MM.1S (cell line): Measurements from ENCODE around the gene SSBP1.

Experiments used
- DNase-seq: peaks from one replicate; pipeline ENCODE4 v3.0.0-alpha.2; 2015
- H2AFZ ChIP-seq: fragments of 300-600 bp; sonication (generic); 2 replicates; pipeline ENCODE4 v1.6.0; 2016; ENCODE audit warnings: antibody characterized with exemption, low read length
- H3F3A ChIP-seq: fragments of 300-600 bp; sonication (generic); 2 replicates; pipeline ENCODE4 v1.6.1; 2016; ENCODE audit warnings: mild to moderate bottlenecking, antibody characterized with exemption, low read length, moderate library complexity, mixed read lengths; ENCODE audit not compliant: insufficient read depth
- H3K27ac ChIP-seq: fragments of 300-600 bp; sonication (generic); 2 replicates; pipeline ENCODE4 v1.5.1; 2016; ENCODE audit warnings: mild to moderate bottlenecking, low read length
- H3K27me3 ChIP-seq: fragments of 300-600 bp; sonication (generic); replicated peaks from 2 replicates; pipeline ENCODE4 v1.6.0; 2016; ENCODE audit warnings: low read length; ENCODE audit not compliant: insufficient read depth
- H3K36me3 ChIP-seq: fragments of 300-600 bp; sonication (generic); replicated peaks from 2 replicates; pipeline ENCODE4 v1.6.1; 2016; ENCODE audit warnings: mild to moderate bottlenecking, low read length, mixed read lengths; ENCODE audit not compliant: insufficient read depth
- H3K4me1 ChIP-seq: fragments of 300-600 bp; sonication (generic); 2 replicates; pipeline ENCODE4 v1.6.1; 2016; ENCODE audit warnings: low read length, mixed read lengths
- H3K4me2 ChIP-seq: fragments of 300-600 bp; sonication (generic); 2 replicates; pipeline ENCODE4 v1.6.0; 2016; ENCODE audit warnings: low read depth, low read length
- H3K4me3 ChIP-seq: fragments of 300-600 bp; sonication (generic); 2 replicates; pipeline ENCODE4 v1.5.1; 2016; ENCODE audit warnings: low read length, mixed read lengths
- H3K79me2 ChIP-seq: fragments of 300-600 bp; sonication (generic); 2 replicates; pipeline ENCODE4 v1.6.1; 2016; ENCODE audit warnings: mixed run types, low read length, mixed read lengths
- H3K9ac ChIP-seq: fragments of 300-600 bp; sonication (generic); 2 replicates; pipeline ENCODE4 v1.6.1; 2016; ENCODE audit warnings: low read length, mixed read lengths
- H3K9me2 ChIP-seq: fragments of 300-600 bp; sonication (generic); replicated peaks from 2 replicates; pipeline ENCODE4 v1.6.1; 2016; ENCODE audit warnings: mild to moderate bottlenecking, low read length, mixed read lengths; ENCODE audit not compliant: insufficient read depth
- H3K9me3 ChIP-seq: fragments of 300-600 bp; sonication (generic); replicated peaks from 2 replicates; pipeline ENCODE4 v1.6.1; 2016; ENCODE audit warnings: mild to moderate bottlenecking, low read length, mixed read lengths; ENCODE audit not compliant: insufficient read depth
- H4K20me1 ChIP-seq: fragments of 300-600 bp; sonication (generic); 2 replicates; pipeline ENCODE4 v1.6.1; 2016; ENCODE audit warnings: mild to moderate bottlenecking, low read length, moderate library complexity, mixed read lengths; ENCODE audit not compliant: insufficient read depth
- EZH2 ChIP-seq: fragments of 300-600 bp; sonication (generic); optimal IDR thresholded peaks from 2 replicates; pipeline ENCODE3; 2017; ENCODE audit warnings: low read depth, mild to moderate bottlenecking, antibody characterized with exemption, low read length, mixed read lengths
- EZH2phosphoT487 ChIP-seq: fragments of 300-600 bp; sonication (generic); IDR thresholded peaks from 2 replicates; pipeline ENCODE4 v1.6.1; 2018; ENCODE audit warnings: antibody characterized with exemption, low read length
- TF ChIP-seq, protein P1 (sequence below): fragments of 300-600 bp; sonication (generic); IDR thresholded peaks from 2 replicates; pipeline ENCODE4 v1.5.1; 2016; ENCODE audit warnings: antibody characterized with exemption, low read length, mixed read lengths

SSBP1 gene

DNA sequence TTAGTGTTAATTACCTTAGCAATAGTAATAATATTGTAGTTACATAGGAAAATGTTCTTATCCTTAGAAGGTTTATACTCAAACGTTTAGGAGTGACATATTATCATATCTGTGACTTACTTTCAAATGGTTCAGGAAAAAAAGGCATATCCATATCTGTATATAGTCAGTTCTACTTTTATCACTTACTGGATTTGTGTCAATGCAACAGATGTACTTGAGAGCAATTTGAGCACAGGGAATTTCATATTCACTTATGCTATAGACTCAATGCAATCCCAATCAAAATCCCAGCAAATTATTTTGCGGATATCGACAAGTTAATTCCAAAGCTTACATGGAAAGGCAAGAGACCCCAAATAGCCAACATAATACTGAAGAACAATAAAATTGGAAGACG lies 46.2 kb upstream of the SSBP1 start:
- H3K4me1 ChIP-seq = no peaks in the 10 kb centered on the region
- no peak overlapping the region for H3K27ac ChIP-seq
- H4K20me1 ChIP-seq = no peaks in the 10 kb centered on the region
- no peaks in the 10 kb centered on the region for H3F3A ChIP-seq
- H3K9me2 ChIP-seq = no peaks in the 10 kb centered on the region
- no peaks in the 10 kb centered on the region for H3K9me3 ChIP-seq
- no peak overlapping the region for H3K4me2 ChIP-seq
- no peak for DNase-seq
- H2AFZ ChIP-seq = no peak overlapping the region
- H3K79me2 ChIP-seq = no peaks in the 10 kb centered on the region
- H3K9ac ChIP-seq = no peak overlapping the region
- H3K27me3 ChIP-seq = no peaks in the 10 kb centered on the region
- no peaks in the 10 kb centered on the region for H3K36me3 ChIP-seq
- H3K4me3 ChIP-seq = no peak overlapping the region
- TF ChIP-seq EZH2 (no peak), EZH2phosphoT487 (no peak)
- TF ChIP-seq, protein P1, sequence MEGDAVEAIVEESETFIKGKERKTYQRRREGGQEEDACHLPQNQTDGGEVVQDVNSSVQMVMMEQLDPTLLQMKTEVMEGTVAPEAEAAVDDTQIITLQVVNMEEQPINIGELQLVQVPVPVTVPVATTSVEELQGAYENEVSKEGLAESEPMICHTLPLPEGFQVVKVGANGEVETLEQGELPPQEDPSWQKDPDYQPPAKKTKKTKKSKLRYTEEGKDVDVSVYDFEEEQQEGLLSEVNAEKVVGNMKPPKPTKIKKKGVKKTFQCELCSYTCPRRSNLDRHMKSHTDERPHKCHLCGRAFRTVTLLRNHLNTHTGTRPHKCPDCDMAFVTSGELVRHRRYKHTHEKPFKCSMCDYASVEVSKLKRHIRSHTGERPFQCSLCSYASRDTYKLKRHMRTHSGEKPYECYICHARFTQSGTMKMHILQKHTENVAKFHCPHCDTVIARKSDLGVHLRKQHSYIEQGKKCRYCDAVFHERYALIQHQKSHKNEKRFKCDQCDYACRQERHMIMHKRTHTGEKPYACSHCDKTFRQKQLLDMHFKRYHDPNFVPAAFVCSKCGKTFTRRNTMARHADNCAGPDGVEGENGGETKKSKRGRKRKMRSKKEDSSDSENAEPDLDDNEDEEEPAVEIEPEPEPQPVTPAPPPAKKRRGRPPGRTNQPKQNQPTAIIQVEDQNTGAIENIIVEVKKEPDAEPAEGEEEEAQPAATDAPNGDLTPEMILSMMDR = no peak

GRCh38 chr7:141693082-141693481 lies 45.1 kb upstream of the SSBP1 start:
- no peak overlapping the region for H3K27ac ChIP-seq
- H3F3A ChIP-seq = no peaks in the 10 kb centered on the region
- H3K9me2 ChIP-seq = no peaks in the 10 kb centered on the region
- no peaks in the 10 kb centered on the region for H3K4me1 ChIP-seq
- no peak overlapping the region for H3K9ac ChIP-seq
- no peaks in the 10 kb centered on the region for H3K36me3 ChIP-seq
- TF ChIP-seq EZH2phosphoT487 = no peak
- TF ChIP-seq, protein P1 = no peak
- no peak for TF ChIP-seq EZH2
- H3K4me2 ChIP-seq = no peak overlapping the region
- no peak overlapping the region for H3K4me3 ChIP-seq
- H3K27me3 ChIP-seq = no peaks in the 10 kb centered on the region
- DNase-seq = no peak
- H3K9me3 ChIP-seq = no peaks in the 10 kb centered on the region
- H2AFZ ChIP-seq = no peak overlapping the region
- no peaks in the 10 kb centered on the region for H4K20me1 ChIP-seq
- H3K79me2 ChIP-seq = no peaks in the 10 kb centered on the region

- H3K9me3 ChIP-seq = no peaks in the 10 kb centered on the region
- no peak overlapping the region for H2AFZ ChIP-seq
- H3K79me2 ChIP-seq = 0 out of 2 replicates have a peak, but pooled peaks cover 7% of the 10 kb centered on the region
- no peaks in the 10 kb centered on the region for H3K9me2 ChIP-seq
- no peak for TF ChIP-seq EZH2phosphoT487
- TF ChIP-seq EZH2 = no peak
- TF ChIP-seq, protein P1 = no peak
- H4K20me1 ChIP-seq = no peaks in the 10 kb centered on the region
- H3F3A ChIP-seq = peaks cover 3% of the 10 kb centered on the region; the same call in 1 of the 2 replicates
- no peaks in the 10 kb centered on the region for H3K36me3 ChIP-seq
- H3K27ac ChIP-seq = no peak overlapping the region
- H3K27me3 ChIP-seq = no peaks in the 10 kb centered on the region
- no peak overlapping the region for H3K4me3 ChIP-seq
- H3K4me1 ChIP-seq = 0 out of 2 replicates have a peak, but pooled peaks cover 3% of the 10 kb centered on the region
- H3K9ac ChIP-seq = no peak overlapping the region
- DNase-seq = no peak
- H3K4me2 ChIP-seq = no peak overlapping the region
Measured at GRCh38 chr7:141695803-141696289, 42.3 kb upstream of the SSBP1 start.
